ENCODE data around the gene ZNF222. TPM values are rescaled to one million over a fixed set of nuclear protein-coding genes. Genes with fewer than 3 reads are reported as not detected.

Gene ZNF222
- total RNA-seq, 4 donors from 2014 or later: 1.1 to 6.7 (median 3.1) TPM

GRCh38 chr19:44003461-44004009 lies 21.6 kb upstream of the ZNF222 start:
- H3K27me3 ChIP-seq: no peaks in the 10 kb centered on the region
- peak overlapping the region; percentile 80 to 84 (median 82) for H3K27ac ChIP-seq
- intact Hi-C loops (cut with DNase I): no loop called here
- H3K9me3 ChIP-seq: peaks cover 0 to 37% (median 11%) of the 10 kb centered on the region in 3 donors
- peak overlapping the region; percentile 64 to 90 (median 83) for H3K4me3 ChIP-seq
- TF ChIP-seq POLR2A (IDR thresholded peaks at IDR 0.05) (no peak), CTCF (IDR thresholded peaks at IDR 0.05) (peak in 2 of 6 experiments; percentile 15 to 18)
- no peak for DNase-seq
- peaks cover 0 to 20% (median 5%) of the 10 kb centered on the region in 3 donors for H3K4me1 ChIP-seq
- H3K36me3 ChIP-seq: peaks cover 4 to 29% (median 9%) of the 10 kb centered on the region in 3 donors
- WGBS, 2 donors: 2 to 3% methylated on average over 13 to 14 of the region's 15 CpGs

- no peak for DNase-seq
- Histone ChIP-seq H3K36me3 (peaks cover 23 to 53% (median 33%) of the 10 kb centered on the region in 3 donors), H3K4me3 (no peak overlapping the region), H3K9me3 (peaks cover 0 to 61% (median 32%) of the 10 kb centered on the region in 3 donors), H3K4me1 (peaks cover 0 to 20% (median 5%) of the 10 kb centered on the region in 3 donors), H3K27me3 (no peaks in the 10 kb centered on the region), H3K27ac (no peak overlapping the region)
- WGBS, 2 donors: 82 to 92% methylated on average over 1 of the region's 1 CpG
- no peak for TF ChIP-seq CTCF (IDR thresholded peaks at IDR 0.05)
- TF ChIP-seq POLR2A (IDR thresholded peaks at IDR 0.05): no peak
- intact Hi-C loops (cut with DNase I): no loop called here
Measured at GRCh38 chr19:44005973-44006372, 19.2 kb upstream of the ZNF222 start.

- TF ChIP-seq CTCF (IDR thresholded peaks at IDR 0.05) (no peak), POLR2A (IDR thresholded peaks at IDR 0.05) (no peak)
- Histone ChIP-seq H3K4me3 (no peak overlapping the region), H3K27me3 (no peaks in the 10 kb centered on the region), H3K36me3 (peaks cover 28 to 68% (median 35%) of the 10 kb centered on the region in 3 donors), H3K9me3 (peaks cover 0 to 76% (median 46%) of the 10 kb centered on the region in 3 donors), H3K27ac (no peak overlapping the region), H3K4me1 (peaks cover 0 to 14% (median 0%) of the 10 kb centered on the region in 3 donors)
- intact Hi-C loops (cut with DNase I): no loop called here
- WGBS, 2 donors: 94 to 96% methylated on average over 6 of the region's 6 CpGs
- DNase-seq: no peak
Measured at GRCh38 chr19:44007473-44007872, 17.7 kb upstream of the ZNF222 start.

GRCh38 chr19:44010468-44010867 lies 14.7 kb upstream of the ZNF222 start:
- H3K27me3 ChIP-seq: no peaks in the 10 kb centered on the region
- H3K4me3 ChIP-seq: peak overlapping the region in 1 of 4 donors; percentile 35
- no peak overlapping the region for H3K27ac ChIP-seq
- intact Hi-C loops (cut with DNase I): no loop called here
- TF ChIP-seq CTCF (IDR thresholded peaks at IDR 0.05): no peak
- TF ChIP-seq POLR2A (IDR thresholded peaks at IDR 0.05): no peak
- peaks cover 0 to 97% (median 66%) of the 10 kb centered on the region in 3 donors for H3K9me3 ChIP-seq
- H3K36me3 ChIP-seq: peaks cover 28 to 72% (median 35%) of the 10 kb centered on the region in 3 donors
- DNase-seq: no peak
- no peaks in the 10 kb centered on the region for H3K4me1 ChIP-seq
- WGBS, 2 donors: 92 to 96% methylated on average over 5 of the region's 5 CpGs

- no peak overlapping the region for H3K27ac ChIP-seq
Measured at GRCh38 chr19:44019498-44019897, 5.7 kb upstream of the ZNF222 start.

More at GRCh38 chr19:44019498-44019897, 5.7 kb upstream of the ZNF222 start:
- no peak overlapping the region for H3K4me3 ChIP-seq
- DNase-seq: no peak
- H3K27me3 ChIP-seq: no peaks in the 10 kb centered on the region
- 31 to 36% methylated on average over 2 of the region's 2 CpGs for WGBS, 2 donors
- H3K9me3 ChIP-seq: peaks cover 0 to 27% (median 2%) of the 10 kb centered on the region in 3 donors
- no peaks in the 10 kb centered on the region for H3K4me1 ChIP-seq
- no peaks in the 10 kb centered on the region for H3K36me3 ChIP-seq
- TF ChIP-seq CTCF (IDR thresholded peaks at IDR 0.05): no peak
- no peak for TF ChIP-seq POLR2A (IDR thresholded peaks at IDR 0.05)
- intact Hi-C loops (cut with DNase I): no loop called here
